Osteoblast (primary cell): ENCODE data around the gene BMX. TPM values are rescaled to one million over a fixed set of nuclear protein-coding genes. Genes with fewer than 3 reads are reported as not detected.

Experiments
- DNase-seq: peaks from one replicate; pipeline ENCODE4 v3.0.0; 2011; ENCODE audit warnings: low spot score, mixed read lengths; ENCODE audit not compliant: insufficient read length; ENCODE audit errors: missing footprints
- H2AFZ ChIP-seq: 2 replicates; pipeline ENCODE4 v1.6.0; 2011; ENCODE audit warnings: mild to moderate bottlenecking, low read length
- H3K27ac ChIP-seq: 2 replicates; pipeline ENCODE4 v1.5.1; 2011; ENCODE audit warnings: mild to moderate bottlenecking, low read depth, low read length, moderate library complexity
- H3K27me3 ChIP-seq: 2 replicates; pipeline ENCODE4 v1.6.0; 2012; ENCODE audit warnings: mild to moderate bottlenecking, control low read depth, inconsistent platforms, low read length, moderate library complexity; ENCODE audit not compliant: insufficient read depth
- H3K36me3 ChIP-seq: 2 replicates; pipeline ENCODE4 v1.5.1; 2011; ENCODE audit warnings: mild to moderate bottlenecking, low read length, control low read depth, moderate library complexity; ENCODE audit not compliant: insufficient read depth
- H3K4me1 ChIP-seq: 2 replicates; pipeline ENCODE4 v1.5.1; 2011; ENCODE audit warnings: mild to moderate bottlenecking, low read length, control low read depth, moderate library complexity; ENCODE audit not compliant: insufficient read depth
- H3K4me2 ChIP-seq: 2 replicates; pipeline ENCODE4 v1.6.0; 2011; ENCODE audit warnings: mild to moderate bottlenecking, low read length; ENCODE audit not compliant: insufficient read depth
- H3K4me3 ChIP-seq: fragments of 200-600 bp; sonication (generic); 3 replicates; pipeline ENCODE4 v1.5.1; 2012; ENCODE audit warnings: mild to moderate bottlenecking, low read length, inconsistent platforms; ENCODE audit not compliant: insufficient read depth
- H3K79me2 ChIP-seq: 2 replicates; pipeline ENCODE4 v1.6.0; 2012; ENCODE audit warnings: mild to moderate bottlenecking, low read length, control low read depth, inconsistent platforms; ENCODE audit not compliant: insufficient read depth
- H3K9me3 ChIP-seq: 2 replicates; pipeline ENCODE4 v1.5.1; 2011; ENCODE audit warnings: low read depth, low read length, control low read depth
- H4K20me1 ChIP-seq: 2 replicates; pipeline ENCODE4 v1.6.0; 2012; ENCODE audit warnings: mild to moderate bottlenecking, low read length, control low read depth; ENCODE audit not compliant: insufficient read depth
- total RNA-seq: library from RNA; depleted of rRNA; stranded (reverse); fragments of >200 nt; gene quantifications from 2 replicates; pipeline ENCODE4 v1.2.3, GENCODE V29; 2012
- TF ChIP-seq, protein P1 (sequence below): IDR thresholded peaks from 2 replicates; pipeline ENCODE4 v1.5.1; 2011; ENCODE audit warnings: mild to moderate bottlenecking, low read depth, low read length, moderate library complexity; ENCODE audit errors: extremely low read depth

The BMX gene
- not detected in 2 replicates for total RNA-seq

DNA sequence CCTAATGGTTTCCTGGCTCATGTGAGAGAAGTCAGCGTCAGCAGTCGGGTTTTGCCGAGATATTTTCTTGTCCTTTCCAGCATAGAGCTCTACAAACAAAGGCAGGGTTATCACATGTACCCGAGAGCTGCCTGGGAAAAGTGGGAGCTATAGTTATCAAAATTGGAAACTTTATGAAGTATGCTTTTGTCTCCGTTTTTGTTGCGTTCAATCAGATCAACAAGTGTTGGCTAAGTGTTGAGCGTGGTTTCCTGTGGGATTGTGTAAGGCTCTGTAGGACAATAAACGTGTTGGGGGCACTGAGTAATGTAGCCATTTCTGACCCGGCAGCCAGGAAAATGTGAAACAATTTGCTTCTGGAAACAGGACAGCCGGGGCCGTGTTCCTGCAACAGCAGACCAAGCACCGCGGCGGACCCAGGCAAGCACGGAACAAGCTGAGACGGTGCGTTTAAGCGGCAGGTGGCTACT is at the start of gene BMX:
Gene BMX, plus strand, starts transcription at position 311 of the 470 bp plus-strand sequence. CDS start 7,547 bp downstream, outside the sequence.
- H3K36me3 ChIP-seq = no peaks in the 10 kb centered on the region
- H3K79me2 ChIP-seq = no peaks in the 10 kb centered on the region
- peaks cover 37% of the 10 kb centered on the region for H3K27me3 ChIP-seq
- DNase-seq = peak; percentile 32
- TF ChIP-seq, protein P1, sequence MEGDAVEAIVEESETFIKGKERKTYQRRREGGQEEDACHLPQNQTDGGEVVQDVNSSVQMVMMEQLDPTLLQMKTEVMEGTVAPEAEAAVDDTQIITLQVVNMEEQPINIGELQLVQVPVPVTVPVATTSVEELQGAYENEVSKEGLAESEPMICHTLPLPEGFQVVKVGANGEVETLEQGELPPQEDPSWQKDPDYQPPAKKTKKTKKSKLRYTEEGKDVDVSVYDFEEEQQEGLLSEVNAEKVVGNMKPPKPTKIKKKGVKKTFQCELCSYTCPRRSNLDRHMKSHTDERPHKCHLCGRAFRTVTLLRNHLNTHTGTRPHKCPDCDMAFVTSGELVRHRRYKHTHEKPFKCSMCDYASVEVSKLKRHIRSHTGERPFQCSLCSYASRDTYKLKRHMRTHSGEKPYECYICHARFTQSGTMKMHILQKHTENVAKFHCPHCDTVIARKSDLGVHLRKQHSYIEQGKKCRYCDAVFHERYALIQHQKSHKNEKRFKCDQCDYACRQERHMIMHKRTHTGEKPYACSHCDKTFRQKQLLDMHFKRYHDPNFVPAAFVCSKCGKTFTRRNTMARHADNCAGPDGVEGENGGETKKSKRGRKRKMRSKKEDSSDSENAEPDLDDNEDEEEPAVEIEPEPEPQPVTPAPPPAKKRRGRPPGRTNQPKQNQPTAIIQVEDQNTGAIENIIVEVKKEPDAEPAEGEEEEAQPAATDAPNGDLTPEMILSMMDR = no peak
- no peaks in the 10 kb centered on the region for H3K4me1 ChIP-seq
- peak within 1 kb of the TSS; percentile 17 for H3K4me3 ChIP-seq
- H3K4me2 ChIP-seq = peak within 1 kb of the TSS; percentile 35
- no peaks in the 10 kb centered on the region for H3K9me3 ChIP-seq
- H4K20me1 ChIP-seq = no peaks in the 10 kb centered on the region
- peak within 1 kb of the TSS; percentile 50 for H2AFZ ChIP-seq
- H3K27ac ChIP-seq = no peak within 1 kb of the TSS

DNA sequence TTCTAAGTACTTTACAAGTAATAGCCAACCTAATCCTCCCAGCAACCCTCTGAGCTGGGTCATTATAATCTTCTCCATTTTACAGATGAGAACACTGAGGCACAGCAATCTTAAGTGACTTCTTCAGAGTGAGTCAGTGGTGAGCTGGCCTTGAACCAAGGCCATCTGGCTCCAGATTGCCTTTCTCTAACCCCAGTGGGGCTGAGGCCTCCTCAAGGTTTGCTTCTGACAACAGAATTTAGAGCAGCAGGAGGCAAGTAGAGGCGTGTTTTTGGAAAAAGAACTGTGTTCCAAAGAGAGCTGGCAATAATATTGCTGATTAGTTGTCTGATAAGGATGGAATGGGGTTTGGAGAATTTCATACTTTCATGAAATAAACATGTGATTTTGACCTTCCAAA is 48.7 kb upstream of the BMX start:
- H3K36me3 ChIP-seq = no peaks in the 10 kb centered on the region
- H4K20me1 ChIP-seq = no peaks in the 10 kb centered on the region
- H3K27ac ChIP-seq = no peak overlapping the region
- no peak for DNase-seq
- no peaks in the 10 kb centered on the region for H3K27me3 ChIP-seq
- no peak overlapping the region for H3K4me2 ChIP-seq
- no peaks in the 10 kb centered on the region for H3K9me3 ChIP-seq
- no peak overlapping the region for H3K4me3 ChIP-seq
- TF ChIP-seq, protein P1 = no peak
- H3K4me1 ChIP-seq = no peaks in the 10 kb centered on the region
- H2AFZ ChIP-seq = no peak overlapping the region
- no peaks in the 10 kb centered on the region for H3K79me2 ChIP-seq

DNA sequence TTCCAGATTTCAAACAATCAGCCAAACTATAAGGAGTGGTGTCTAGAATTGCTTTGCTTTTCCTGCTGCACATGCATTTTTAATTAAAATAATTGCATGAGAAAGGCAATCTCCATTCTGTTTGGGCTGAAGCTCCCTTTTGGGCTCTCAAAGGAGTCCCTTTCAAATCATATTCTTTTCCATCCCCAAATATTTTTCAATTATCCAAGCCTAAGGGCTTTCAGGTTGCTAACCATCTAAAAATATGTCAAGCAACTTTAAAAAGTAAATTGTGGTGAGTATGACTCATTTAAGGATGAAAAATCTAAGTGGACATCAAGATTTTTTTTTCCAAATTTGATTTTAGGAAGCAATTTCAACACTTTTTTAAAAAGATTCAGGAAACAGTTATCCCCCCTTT is 35.9 kb upstream of the BMX start:
- Histone ChIP-seq H3K4me3 (no peak overlapping the region), H3K27ac (no peak overlapping the region), H3K4me1 (no peaks in the 10 kb centered on the region), H3K36me3 (no peaks in the 10 kb centered on the region), H2AFZ (no peak overlapping the region), H3K27me3 (no peaks in the 10 kb centered on the region), H3K4me2 (no peak overlapping the region), H4K20me1 (no peaks in the 10 kb centered on the region), H3K9me3 (no peaks in the 10 kb centered on the region), H3K79me2 (no peaks in the 10 kb centered on the region)
- no peak for DNase-seq
- TF ChIP-seq, protein P1 = no peak

DNA sequence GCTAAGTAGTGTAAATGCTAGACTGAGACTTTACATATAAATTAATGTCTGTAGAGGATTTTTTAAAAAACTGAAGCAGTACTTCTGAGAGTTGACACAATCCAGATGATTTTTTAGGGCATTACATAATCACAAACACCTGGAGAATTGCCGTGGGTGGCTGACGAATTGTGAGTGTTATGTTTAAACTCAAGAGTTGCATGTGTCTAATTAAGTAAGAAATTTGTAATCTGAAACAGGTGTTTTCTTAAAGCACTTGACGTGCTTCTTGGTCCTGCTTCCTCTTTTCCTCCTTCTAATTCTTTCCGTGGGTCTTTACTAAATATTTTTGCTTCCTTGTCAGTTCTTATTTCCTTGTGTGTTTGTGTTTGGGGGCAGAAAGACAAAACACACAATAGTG is 35.3 kb upstream of the BMX start:
- Histone ChIP-seq H3K79me2 (no peaks in the 10 kb centered on the region), H4K20me1 (no peaks in the 10 kb centered on the region), H3K27ac (no peak overlapping the region), H3K27me3 (no peaks in the 10 kb centered on the region), H3K4me3 (no peak overlapping the region), H3K36me3 (no peaks in the 10 kb centered on the region), H3K4me1 (no peaks in the 10 kb centered on the region), H3K4me2 (no peak overlapping the region), H2AFZ (no peak overlapping the region), H3K9me3 (no peaks in the 10 kb centered on the region)
- TF ChIP-seq, protein P1 = no peak
- DNase-seq = no peak
